Measurements from ENCODE around the gene PCSK9. TPM values are rescaled to one million over a fixed set of nuclear protein-coding genes. Genes with fewer than 3 reads are reported as not detected.
A peak's percentile ranks its signal among the peaks of the same experiment; 100 is the strongest.

The PCSK9 gene
- total RNA-seq (under 1 TPM in 1 of 9 donors, not detected in 8; 0.45 TPM), polyA plus RNA-seq (under 1 TPM in 1 of 2 donors, not detected in 1; 0.04 TPM)
- long read RNA-seq, donor 1 = 0 reads
- long read RNA-seq, donor 2 = 0 reads
- long read RNA-seq, donor 3, partial matches to known transcripts = 0 of 1 reads
- long read RNA-seq, donor 3, other reads (novel, unspliced or antisense) = 0 of 1 reads

DNA sequence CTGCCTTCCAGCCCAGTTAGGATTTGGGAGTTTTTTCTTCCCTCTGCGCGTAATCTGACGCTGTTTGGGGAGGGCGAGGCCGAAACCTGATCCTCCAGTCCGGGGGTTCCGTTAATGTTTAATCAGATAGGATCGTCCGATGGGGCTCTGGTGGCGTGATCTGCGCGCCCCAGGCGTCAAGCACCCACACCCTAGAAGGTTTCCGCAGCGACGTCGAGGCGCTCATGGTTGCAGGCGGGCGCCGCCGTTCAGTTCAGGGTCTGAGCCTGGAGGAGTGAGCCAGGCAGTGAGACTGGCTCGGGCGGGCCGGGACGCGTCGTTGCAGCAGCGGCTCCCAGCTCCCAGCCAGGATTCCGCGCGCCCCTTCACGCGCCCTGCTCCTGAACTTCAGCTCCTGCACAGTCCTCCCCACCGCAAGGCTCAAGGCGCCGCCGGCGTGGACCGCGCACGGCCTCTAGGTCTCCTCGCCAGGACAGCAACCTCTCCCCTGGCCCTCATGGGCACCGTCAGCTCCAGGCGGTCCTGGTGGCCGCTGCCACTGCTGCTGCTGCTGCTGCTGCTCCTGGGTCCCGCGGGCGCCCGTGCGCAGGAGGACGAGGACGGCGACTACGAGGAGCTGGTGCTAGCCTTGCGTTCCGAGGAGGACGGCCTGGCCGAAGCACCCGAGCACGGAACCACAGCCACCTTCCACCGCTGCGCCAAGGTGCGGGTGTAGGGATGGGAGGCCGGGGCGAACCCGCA lies at the start of gene PCSK9:
TSS of gene PCSK9 (plus strand) at position 207 of the 741 bp plus-strand sequence. CDS start at position 497, 290 bp downstream.
- peaks cover 10 to 68% (median 37%) of the 10 kb centered on the region in 9 donors for H3K27me3 ChIP-seq
- H3K27ac ChIP-seq = no peak within 1 kb of the TSS
- TF ChIP-seq, protein P1, sequence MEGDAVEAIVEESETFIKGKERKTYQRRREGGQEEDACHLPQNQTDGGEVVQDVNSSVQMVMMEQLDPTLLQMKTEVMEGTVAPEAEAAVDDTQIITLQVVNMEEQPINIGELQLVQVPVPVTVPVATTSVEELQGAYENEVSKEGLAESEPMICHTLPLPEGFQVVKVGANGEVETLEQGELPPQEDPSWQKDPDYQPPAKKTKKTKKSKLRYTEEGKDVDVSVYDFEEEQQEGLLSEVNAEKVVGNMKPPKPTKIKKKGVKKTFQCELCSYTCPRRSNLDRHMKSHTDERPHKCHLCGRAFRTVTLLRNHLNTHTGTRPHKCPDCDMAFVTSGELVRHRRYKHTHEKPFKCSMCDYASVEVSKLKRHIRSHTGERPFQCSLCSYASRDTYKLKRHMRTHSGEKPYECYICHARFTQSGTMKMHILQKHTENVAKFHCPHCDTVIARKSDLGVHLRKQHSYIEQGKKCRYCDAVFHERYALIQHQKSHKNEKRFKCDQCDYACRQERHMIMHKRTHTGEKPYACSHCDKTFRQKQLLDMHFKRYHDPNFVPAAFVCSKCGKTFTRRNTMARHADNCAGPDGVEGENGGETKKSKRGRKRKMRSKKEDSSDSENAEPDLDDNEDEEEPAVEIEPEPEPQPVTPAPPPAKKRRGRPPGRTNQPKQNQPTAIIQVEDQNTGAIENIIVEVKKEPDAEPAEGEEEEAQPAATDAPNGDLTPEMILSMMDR (IDR thresholded peaks at IDR 0.05) = no peak
- TF ChIP-seq POLR2A (IDR thresholded peaks at IDR 0.05) = no peak
- no peaks in the 10 kb centered on the region for H3K9me3 ChIP-seq
- H3K4me3 ChIP-seq = peak within 1 kb of the TSS in 8 of 12 donors; percentile 2 to 33 (median 16)
- DNase-seq (no peak), ATAC-seq (peak in 3 of 4 donors; percentile 50 to 64 (median 57))
- intact Hi-C loops (cut with DNase I) = no loop called here
- H3K4me1 ChIP-seq = peaks cover 0 to 17% (median 0%) of the 10 kb centered on the region in 12 donors
- H3K36me3 ChIP-seq = no peaks in the 10 kb centered on the region
- 2 to 3% (median 3%) methylated on average over 37 to 67 of the region's 67 CpGs for WGBS, 4 donors

DNA sequence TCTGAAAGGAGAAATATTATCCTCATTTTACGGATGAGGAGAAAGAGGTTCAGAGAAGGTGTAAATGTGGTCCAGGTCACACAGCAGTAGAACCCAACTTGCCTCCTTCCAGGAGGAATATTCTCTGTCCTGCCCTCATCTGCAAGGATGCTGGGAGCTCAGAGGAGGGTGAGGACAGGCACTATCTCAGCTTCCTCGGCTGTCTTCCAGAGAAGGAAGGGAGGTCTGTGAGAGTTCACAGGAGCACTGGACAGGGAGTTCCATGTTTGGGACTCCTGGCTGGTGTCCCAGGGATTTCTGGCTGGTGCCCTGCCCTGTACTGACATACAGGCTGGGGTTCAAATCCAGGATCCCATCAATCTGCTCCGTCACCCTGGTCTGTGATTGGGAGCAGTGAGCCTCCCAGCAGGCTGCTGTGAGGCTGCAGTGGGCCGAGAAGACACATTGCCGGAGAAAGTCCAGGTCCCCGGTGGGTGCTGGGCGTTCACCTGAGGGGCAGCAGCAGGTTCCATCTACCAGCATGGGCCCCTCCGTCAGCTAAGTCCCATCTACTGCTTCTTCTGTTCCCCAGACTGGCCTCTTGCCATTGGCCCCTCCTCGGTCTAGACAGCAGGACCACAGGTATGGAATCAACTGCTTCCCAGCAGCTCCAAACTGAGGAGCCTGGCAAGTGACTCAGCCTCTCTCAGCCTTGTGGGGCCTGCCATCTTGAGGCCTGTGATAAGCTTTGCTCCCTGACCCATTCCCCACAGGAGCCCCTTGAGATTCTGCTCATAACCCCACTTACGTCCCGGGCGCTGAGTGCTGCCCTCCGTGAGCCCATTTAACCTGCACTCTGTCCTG lies 49.2 kb upstream of the PCSK9 start:
- intact Hi-C loops (cut with DNase I) = no loop called here
- WGBS, 4 donors = 64 to 78% (median 72%) methylated on average over 12 to 13 of the region's 13 CpGs
- TF ChIP-seq POLR2A (IDR thresholded peaks at IDR 0.05) = no peak
- TF ChIP-seq, protein P1 (IDR thresholded peaks at IDR 0.05) = no peak
- peak in 3 of 5 donors; percentile 26 to 48 (median 45) for DNase-seq
- H3K4me1 ChIP-seq = peaks cover 0 to 6% (median 0%) of the 10 kb centered on the region in 12 donors
- H3K36me3 ChIP-seq = no peaks in the 10 kb centered on the region
- H3K27ac ChIP-seq = no peak overlapping the region
- peaks cover 0 to 6% (median 0%) of the 10 kb centered on the region in 9 donors for H3K27me3 ChIP-seq
- no peaks in the 10 kb centered on the region for H3K9me3 ChIP-seq
- H3K4me3 ChIP-seq = no peak overlapping the region
- ATAC-seq = peak; percentile 25 to 79 (median 66)

DNA sequence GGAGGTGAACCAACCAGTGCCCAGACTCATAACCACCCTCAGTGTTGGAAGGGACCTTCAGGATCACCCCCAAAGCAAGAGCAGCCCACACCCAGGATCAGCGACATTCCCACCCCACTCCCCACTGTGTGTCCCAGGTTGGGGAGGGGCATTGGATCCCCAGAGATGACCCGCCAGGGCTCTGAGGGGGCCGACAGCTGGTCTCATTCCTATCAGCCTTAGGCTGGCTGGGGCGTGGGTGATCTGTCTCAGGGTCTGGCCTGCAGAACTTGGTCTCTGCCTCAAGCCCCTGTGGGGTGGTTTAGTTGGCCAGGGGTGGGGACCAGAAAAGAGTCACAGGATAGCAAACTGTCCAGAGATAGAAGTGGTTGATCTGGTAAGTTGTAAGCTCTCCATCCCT lies 48.4 kb upstream of the PCSK9 start:
- H3K27ac ChIP-seq = no peak overlapping the region
- peaks cover 0 to 6% (median 0%) of the 10 kb centered on the region in 12 donors for H3K4me1 ChIP-seq
- peaks cover 0 to 11% (median 5%) of the 10 kb centered on the region in 9 donors for H3K27me3 ChIP-seq
- H3K9me3 ChIP-seq = no peaks in the 10 kb centered on the region
- ATAC-seq (no peak), DNase-seq (no peak)
- no peak overlapping the region for H3K4me3 ChIP-seq
- intact Hi-C loops (cut with DNase I) = no loop called here
- TF ChIP-seq POLR2A (IDR thresholded peaks at IDR 0.05) = no peak
- TF ChIP-seq, protein P1 (IDR thresholded peaks at IDR 0.05) = no peak
- WGBS, 4 donors = 67 to 80% (median 74%) methylated on average over 3 to 4 of the region's 4 CpGs
- H3K36me3 ChIP-seq = no peaks in the 10 kb centered on the region

Measured in heart left ventricle (tissue), 16 donors.